ENCODE measurements around the gene MPC1. TPM values are rescaled to one million over a fixed set of nuclear protein-coding genes. Genes with fewer than 3 reads are reported as not detected.

The MPC1 gene
- 88.8 and 112 TPM in 2 replicates for polyA plus RNA-seq
- 40.6 and 49.7 TPM in 2 replicates for polyA minus RNA-seq

DNA sequence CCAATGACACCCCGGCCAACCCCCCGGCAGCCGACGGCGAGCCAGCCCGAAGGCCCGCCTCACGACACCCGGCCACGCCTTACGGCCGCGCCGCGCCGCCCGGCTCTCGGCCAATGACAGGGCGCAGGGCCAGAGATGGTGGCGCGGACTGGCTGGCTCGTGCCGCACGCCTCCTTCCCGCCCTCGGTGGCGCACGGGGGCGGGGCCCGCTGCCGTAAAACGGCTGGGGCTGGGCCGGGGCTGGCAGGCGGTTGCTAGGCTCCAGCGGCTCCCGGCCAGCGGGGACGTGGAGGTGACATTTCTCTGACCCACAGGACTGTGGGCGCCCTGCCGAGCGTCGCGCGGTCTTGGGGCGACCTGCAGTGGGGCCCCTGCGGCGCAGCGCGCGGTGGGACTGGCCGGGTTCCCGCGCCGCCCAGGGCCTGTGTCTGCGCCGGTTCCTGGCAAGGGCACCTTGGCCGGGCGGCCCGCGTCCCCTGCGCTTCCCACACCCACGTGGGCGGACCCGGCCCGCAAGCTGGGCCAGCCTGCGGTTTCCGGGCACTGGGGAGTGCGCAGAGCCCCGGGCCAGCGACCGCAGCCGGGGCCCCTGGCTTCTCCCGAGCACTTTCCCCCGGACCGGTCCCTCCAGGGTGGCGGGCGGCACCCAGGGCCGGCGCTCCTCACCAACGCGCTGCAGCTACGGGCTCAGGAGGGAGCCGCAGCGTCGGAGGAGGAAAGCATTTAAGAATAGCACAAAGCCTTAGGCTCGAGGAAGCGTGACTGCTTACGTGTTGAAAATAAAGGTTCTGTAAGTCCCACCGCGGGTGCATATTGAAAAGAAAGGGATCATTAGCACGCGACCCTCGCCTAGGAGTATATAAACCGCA is at the start of gene MPC1:
Gene MPC1 (minus strand): TSS at position 8 of the 869 bp plus-strand sequence. CDS start 64 bp downstream, outside the sequence.
- H3K36me3 ChIP-seq (ENCODE audit: insufficient read depth, low read length): no peaks in the 10 kb centered on the region
- H3K27ac ChIP-seq (ENCODE audit: low read length): peak within 1 kb of the TSS; percentile 62
- peak within 1 kb of the TSS; percentile 97 for H3K4me3 ChIP-seq (ENCODE audit: low read length)
- H3K9me3 ChIP-seq (ENCODE audit: low read length): no peaks in the 10 kb centered on the region
- H3K79me2 ChIP-seq (replicated peaks; ENCODE audit: insufficient read depth, low read length): peaks cover 9% of the 10 kb centered on the region
- TF ChIP-seq MXI1 (conservative IDR thresholded peaks at IDR 0.05; ENCODE audit: poor library complexity, severe bottlenecking) (peak; percentile 95), EP300 (conservative IDR thresholded peaks at IDR 0.05; ENCODE audit: poor library complexity, severe bottlenecking) (peak; percentile 25), SMC3 (conservative IDR thresholded peaks at IDR 0.05; ENCODE audit: poor library complexity) (no peak), POLR2AphosphoS5 (IDR thresholded peaks at IDR 0.05) (peak; percentile 76), TAF1 (IDR thresholded peaks at IDR 0.05; ENCODE audit: low read depth) (peak; percentile 93), EZH2 (IDR thresholded peaks at IDR 0.05; ENCODE audit: borderline replicate concordance, insufficient read depth, low read length, poor library complexity, severe bottlenecking) (no peak), RAD21 (conservative IDR thresholded peaks at IDR 0.05) (no peak)
- TF ChIP-seq, protein P1, sequence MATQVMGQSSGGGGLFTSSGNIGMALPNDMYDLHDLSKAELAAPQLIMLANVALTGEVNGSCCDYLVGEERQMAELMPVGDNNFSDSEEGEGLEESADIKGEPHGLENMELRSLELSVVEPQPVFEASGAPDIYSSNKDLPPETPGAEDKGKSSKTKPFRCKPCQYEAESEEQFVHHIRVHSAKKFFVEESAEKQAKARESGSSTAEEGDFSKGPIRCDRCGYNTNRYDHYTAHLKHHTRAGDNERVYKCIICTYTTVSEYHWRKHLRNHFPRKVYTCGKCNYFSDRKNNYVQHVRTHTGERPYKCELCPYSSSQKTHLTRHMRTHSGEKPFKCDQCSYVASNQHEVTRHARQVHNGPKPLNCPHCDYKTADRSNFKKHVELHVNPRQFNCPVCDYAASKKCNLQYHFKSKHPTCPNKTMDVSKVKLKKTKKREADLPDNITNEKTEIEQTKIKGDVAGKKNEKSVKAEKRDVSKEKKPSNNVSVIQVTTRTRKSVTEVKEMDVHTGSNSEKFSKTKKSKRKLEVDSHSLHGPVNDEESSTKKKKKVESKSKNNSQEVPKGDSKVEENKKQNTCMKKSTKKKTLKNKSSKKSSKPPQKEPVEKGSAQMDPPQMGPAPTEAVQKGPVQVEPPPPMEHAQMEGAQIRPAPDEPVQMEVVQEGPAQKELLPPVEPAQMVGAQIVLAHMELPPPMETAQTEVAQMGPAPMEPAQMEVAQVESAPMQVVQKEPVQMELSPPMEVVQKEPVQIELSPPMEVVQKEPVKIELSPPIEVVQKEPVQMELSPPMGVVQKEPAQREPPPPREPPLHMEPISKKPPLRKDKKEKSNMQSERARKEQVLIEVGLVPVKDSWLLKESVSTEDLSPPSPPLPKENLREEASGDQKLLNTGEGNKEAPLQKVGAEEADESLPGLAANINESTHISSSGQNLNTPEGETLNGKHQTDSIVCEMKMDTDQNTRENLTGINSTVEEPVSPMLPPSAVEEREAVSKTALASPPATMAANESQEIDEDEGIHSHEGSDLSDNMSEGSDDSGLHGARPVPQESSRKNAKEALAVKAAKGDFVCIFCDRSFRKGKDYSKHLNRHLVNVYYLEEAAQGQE (IDR thresholded peaks at IDR 0.05; ENCODE audit: borderline replicate concordance): peak; percentile 43
- TF ChIP-seq, protein P2, sequence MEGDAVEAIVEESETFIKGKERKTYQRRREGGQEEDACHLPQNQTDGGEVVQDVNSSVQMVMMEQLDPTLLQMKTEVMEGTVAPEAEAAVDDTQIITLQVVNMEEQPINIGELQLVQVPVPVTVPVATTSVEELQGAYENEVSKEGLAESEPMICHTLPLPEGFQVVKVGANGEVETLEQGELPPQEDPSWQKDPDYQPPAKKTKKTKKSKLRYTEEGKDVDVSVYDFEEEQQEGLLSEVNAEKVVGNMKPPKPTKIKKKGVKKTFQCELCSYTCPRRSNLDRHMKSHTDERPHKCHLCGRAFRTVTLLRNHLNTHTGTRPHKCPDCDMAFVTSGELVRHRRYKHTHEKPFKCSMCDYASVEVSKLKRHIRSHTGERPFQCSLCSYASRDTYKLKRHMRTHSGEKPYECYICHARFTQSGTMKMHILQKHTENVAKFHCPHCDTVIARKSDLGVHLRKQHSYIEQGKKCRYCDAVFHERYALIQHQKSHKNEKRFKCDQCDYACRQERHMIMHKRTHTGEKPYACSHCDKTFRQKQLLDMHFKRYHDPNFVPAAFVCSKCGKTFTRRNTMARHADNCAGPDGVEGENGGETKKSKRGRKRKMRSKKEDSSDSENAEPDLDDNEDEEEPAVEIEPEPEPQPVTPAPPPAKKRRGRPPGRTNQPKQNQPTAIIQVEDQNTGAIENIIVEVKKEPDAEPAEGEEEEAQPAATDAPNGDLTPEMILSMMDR (IDR thresholded peaks at IDR 0.05; ENCODE audit: poor library complexity, severe bottlenecking): no peak
- no peaks in the 10 kb centered on the region for H4K20me1 ChIP-seq (ENCODE audit: insufficient read depth)
- peak within 1 kb of the TSS; percentile 78 for H3K9ac ChIP-seq (ENCODE audit: low read length)
- no peaks in the 10 kb centered on the region for H3F3A ChIP-seq (ENCODE audit: insufficient read depth, low read length, poor library complexity, severe bottlenecking)
- no peaks in the 10 kb centered on the region for H3K27me3 ChIP-seq (ENCODE audit: insufficient read depth, low read depth, low read length)
- peak within 1 kb of the TSS; percentile 48 for H2AFZ ChIP-seq (ENCODE audit: low read depth, low read length)
- H3K4me2 ChIP-seq (ENCODE audit: low read length): peak within 1 kb of the TSS; percentile 71
- no peaks in the 10 kb centered on the region for H3K9me2 ChIP-seq (ENCODE audit: insufficient read depth, low read length)

DNA sequence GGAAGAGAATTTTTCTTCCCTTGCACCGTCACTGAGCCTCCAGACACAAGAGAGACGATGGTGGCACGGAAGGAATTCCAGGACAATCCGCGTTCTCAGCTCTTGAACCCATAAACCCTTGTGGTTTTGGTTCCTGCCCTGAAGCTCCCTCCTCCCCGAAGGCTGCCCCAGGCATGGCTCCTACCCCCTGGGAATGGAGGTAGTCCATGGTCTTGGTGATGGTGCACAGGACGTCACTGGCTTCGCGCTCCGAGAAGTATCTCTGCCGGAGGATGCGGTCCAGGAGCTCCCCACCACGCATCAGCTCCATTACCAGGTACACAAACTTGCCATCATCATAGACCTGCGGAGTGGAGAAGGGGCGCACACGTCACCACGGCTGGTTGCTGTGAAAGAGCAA is 47.5 kb upstream of the MPC1 start:
- Histone ChIP-seq H3K27ac (ENCODE audit: low read length) (no peak overlapping the region), H2AFZ (ENCODE audit: low read depth, low read length) (no peak overlapping the region), H3K36me3 (ENCODE audit: insufficient read depth, low read length) (peaks cover 4% of the 10 kb centered on the region), H3K9ac (ENCODE audit: low read length) (no peak overlapping the region), H3K9me3 (ENCODE audit: low read length) (no peaks in the 10 kb centered on the region), H3F3A (ENCODE audit: insufficient read depth, low read length, poor library complexity, severe bottlenecking) (no peaks in the 10 kb centered on the region), H3K4me2 (ENCODE audit: low read length) (no peak overlapping the region), H4K20me1 (ENCODE audit: insufficient read depth) (no peaks in the 10 kb centered on the region), H3K4me3 (ENCODE audit: low read length) (no peak overlapping the region), H3K27me3 (ENCODE audit: insufficient read depth, low read depth, low read length) (no peaks in the 10 kb centered on the region), H3K9me2 (ENCODE audit: insufficient read depth, low read length) (no peaks in the 10 kb centered on the region), H3K79me2 (replicated peaks; ENCODE audit: insufficient read depth, low read length) (no peaks in the 10 kb centered on the region)
- TF ChIP-seq, protein P1 (IDR thresholded peaks at IDR 0.05; ENCODE audit: borderline replicate concordance): no peak
- TF ChIP-seq, protein P2 (IDR thresholded peaks at IDR 0.05; ENCODE audit: poor library complexity, severe bottlenecking): no peak
- TF ChIP-seq EZH2 (IDR thresholded peaks at IDR 0.05; ENCODE audit: borderline replicate concordance, insufficient read depth, low read length, poor library complexity, severe bottlenecking) (no peak), POLR2AphosphoS5 (IDR thresholded peaks at IDR 0.05) (no peak), MXI1 (conservative IDR thresholded peaks at IDR 0.05; ENCODE audit: poor library complexity, severe bottlenecking) (no peak), RAD21 (conservative IDR thresholded peaks at IDR 0.05) (no peak), EP300 (conservative IDR thresholded peaks at IDR 0.05; ENCODE audit: poor library complexity, severe bottlenecking) (no peak), TAF1 (IDR thresholded peaks at IDR 0.05; ENCODE audit: low read depth) (no peak), SMC3 (conservative IDR thresholded peaks at IDR 0.05; ENCODE audit: poor library complexity) (no peak)
